ENCODE measurements around the gene PROK1. TPM values are rescaled to one million over a fixed set of nuclear protein-coding genes. Genes with fewer than 3 reads are reported as not detected.
A peak's percentile ranks its signal among the peaks of the same experiment; 100 is the strongest.

PROK1 gene
- polyA plus RNA-seq, 3 donors, result not detected

DNA sequence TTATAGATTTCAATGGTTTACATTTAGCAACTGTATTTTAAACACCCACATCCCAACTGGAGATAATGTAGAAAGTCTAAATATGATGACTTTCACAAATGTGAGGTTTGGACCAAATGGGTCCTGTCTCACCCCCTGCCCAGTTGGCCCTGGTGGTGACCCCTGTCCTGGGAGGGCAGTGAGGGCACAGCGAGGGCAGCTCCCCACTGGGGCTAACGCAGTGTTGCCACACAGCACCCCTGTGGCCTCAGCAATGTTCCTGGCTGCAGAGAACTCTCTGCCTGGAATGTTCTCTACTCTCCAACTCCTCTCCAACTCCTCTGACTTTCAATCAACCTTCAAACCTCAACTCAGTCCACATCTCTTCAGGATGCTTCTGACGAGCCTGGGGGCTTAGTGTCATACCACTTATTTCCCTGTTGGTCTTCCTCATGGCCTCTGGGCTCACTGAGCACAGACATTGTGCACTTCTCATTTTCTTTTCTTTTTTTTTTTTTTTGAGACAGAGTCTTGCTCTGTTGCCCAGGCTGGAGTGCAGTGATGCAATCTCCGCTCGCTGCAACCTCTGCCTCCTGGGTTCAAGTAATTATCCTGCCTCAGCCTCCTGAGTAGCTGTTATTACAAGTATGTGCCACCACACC is 42.2 kb downstream of the PROK1 start:
- 54% methylated on average over 3 of the region's 5 CpGs for WGBS (ENCODE audit: insufficient coverage)
- Histone ChIP-seq H3K9me3 (replicated peaks in 1 of 2; ENCODE audit: control insufficient read depth in 1 of 2, insufficient read depth in 1 of 2, low read length in 2 of 2) (no peaks in the 10 kb centered on the region), H3K9ac (ENCODE audit: insufficient read depth, low read length, poor library complexity, severe bottlenecking) (no peak overlapping the region), H2AFZ (ENCODE audit: insufficient read depth, low read depth, low read length, poor library complexity, severe bottlenecking) (no peak overlapping the region), H3K4me3 (replicated peaks in 1 of 3; ENCODE audit: low read depth in 2 of 3, low read length in 3 of 3) (no peak overlapping the region), H3K79me2 (ENCODE audit: insufficient read depth, low read length) (no peaks in the 10 kb centered on the region), H3K27ac (ENCODE audit: low read depth in 1 of 2, low read length in 2 of 2) (no peak overlapping the region), H3K4me2 (replicated peaks; ENCODE audit: extremely low read depth, low read length, poor library complexity, severe bottlenecking) (no peak overlapping the region), H3K36me3 (replicated peaks in 1 of 2; ENCODE audit: control insufficient read depth in 1 of 2, insufficient read depth in 2 of 2, low read length in 2 of 2) (no peaks in the 10 kb centered on the region), H4K20me1 (ENCODE audit: insufficient read depth, low read length) (no peaks in the 10 kb centered on the region), H3K27me3 (ENCODE audit: control insufficient read depth in 2 of 2, insufficient read depth in 2 of 2, low read length in 2 of 2) (no peaks in the 10 kb centered on the region), H3K4me1 (ENCODE audit: control insufficient read depth in 1 of 2, insufficient read depth in 2 of 2, low read length in 2 of 2) (no peaks in the 10 kb centered on the region)
- intact Hi-C loops (cut with micrococcal nuclease), result loop anchor here in 1 of 2 donors (10.0 kb wide), 1 partner anchor 178 kb away; no protein-coding TSS in a partner anchor
- Mint-ChIP-seq H3K27me3 (ENCODE audit: low read depth in 3 of 3) (peaks cover 2 to 3% (median 3%) of the 10 kb centered on the region in 3 donors), H3K27ac (no peak overlapping the region), H3K4me3 (no peak overlapping the region), H3K36me3 (no peaks in the 10 kb centered on the region), H3K4me1 (peaks cover 12% of the 10 kb centered on the region), H3K9me3 (no peaks in the 10 kb centered on the region)
- TF ChIP-seq CTCF (IDR thresholded peaks at IDR 0.05), result no peak
- DNase-seq, result no peak

DNA sequence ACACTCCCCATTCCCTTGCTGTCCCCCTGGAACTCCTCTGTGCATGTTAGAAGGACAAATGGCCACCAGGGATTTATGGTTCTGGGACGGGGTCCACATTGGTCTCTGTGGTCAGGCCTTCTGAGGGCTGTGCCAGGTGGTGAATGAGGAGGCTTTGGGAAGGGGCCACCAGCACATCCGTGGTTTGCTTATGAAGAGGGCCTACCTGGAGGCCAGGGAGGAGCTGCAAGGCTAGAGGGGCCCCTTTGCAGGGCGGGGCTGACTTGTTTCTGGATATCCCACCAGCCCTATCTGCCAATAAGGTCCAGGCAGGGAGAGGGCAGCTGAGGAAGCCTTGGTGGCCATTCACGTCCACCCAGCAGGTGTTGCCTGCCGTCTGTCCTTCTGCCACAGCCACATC is 43.1 kb downstream of the PROK1 start:
- Histone ChIP-seq H2AFZ (ENCODE audit: insufficient read depth, low read depth, low read length, poor library complexity, severe bottlenecking) (no peak overlapping the region), H4K20me1 (ENCODE audit: insufficient read depth, low read length) (no peaks in the 10 kb centered on the region), H3K79me2 (ENCODE audit: insufficient read depth, low read length) (no peaks in the 10 kb centered on the region), H3K4me1 (ENCODE audit: control insufficient read depth in 1 of 2, insufficient read depth in 2 of 2, low read length in 2 of 2) (no peaks in the 10 kb centered on the region), H3K9ac (ENCODE audit: insufficient read depth, low read length, poor library complexity, severe bottlenecking) (no peak overlapping the region), H3K9me3 (replicated peaks in 1 of 2; ENCODE audit: control insufficient read depth in 1 of 2, insufficient read depth in 1 of 2, low read length in 2 of 2) (no peaks in the 10 kb centered on the region), H3K4me2 (replicated peaks; ENCODE audit: extremely low read depth, low read length, poor library complexity, severe bottlenecking) (no peak overlapping the region), H3K36me3 (replicated peaks in 1 of 2; ENCODE audit: control insufficient read depth in 1 of 2, insufficient read depth in 2 of 2, low read length in 2 of 2) (no peaks in the 10 kb centered on the region), H3K4me3 (replicated peaks in 1 of 3; ENCODE audit: low read depth in 2 of 3, low read length in 3 of 3) (no peak overlapping the region), H3K27me3 (ENCODE audit: control insufficient read depth in 2 of 2, insufficient read depth in 2 of 2, low read length in 2 of 2) (no peaks in the 10 kb centered on the region), H3K27ac (ENCODE audit: low read depth in 1 of 2, low read length in 2 of 2) (no peak overlapping the region)
- no peak for TF ChIP-seq CTCF (IDR thresholded peaks at IDR 0.05)
- Mint-ChIP-seq H3K27me3 (ENCODE audit: low read depth in 3 of 3) (peaks cover 2 to 3% (median 3%) of the 10 kb centered on the region in 3 donors), H3K27ac (peak overlapping the region in 1 of 7 donors; percentile 54), H3K9me3 (no peaks in the 10 kb centered on the region), H3K4me3 (peak overlapping the region in 1 of 2 donors; percentile 39), H3K4me1 (peaks cover 12% of the 10 kb centered on the region), H3K36me3 (no peaks in the 10 kb centered on the region)
- 80% methylated on average over 5 of the region's 5 CpGs for WGBS (ENCODE audit: insufficient coverage)
- intact Hi-C loops (cut with micrococcal nuclease), result loop anchor here in 1 of 2 donors (10.0 kb wide), 1 partner anchor 179 kb away; no protein-coding TSS in a partner anchor
- DNase-seq, result no peak
